ENCODE results near the gene RAD51B.

- TF ChIP-seq CTCF (IDR thresholded peaks at IDR 0.05): no peak
- TF ChIP-seq EP300 (IDR thresholded peaks at IDR 0.05): no peak
These were observed 240.6 kb downstream of the RAD51B start for GRCh38 chr14:68060198-68060597.

All from ovary (tissue), 3 donors.